ENCODE measurements around the gene PCDH18.
"Not testable (repeated sequence)": the region's sequence is repeated elsewhere in the genome, so short reads cannot be mapped to it uniquely, and the experiment has no call there.

Gene PCDH18

DNA sequence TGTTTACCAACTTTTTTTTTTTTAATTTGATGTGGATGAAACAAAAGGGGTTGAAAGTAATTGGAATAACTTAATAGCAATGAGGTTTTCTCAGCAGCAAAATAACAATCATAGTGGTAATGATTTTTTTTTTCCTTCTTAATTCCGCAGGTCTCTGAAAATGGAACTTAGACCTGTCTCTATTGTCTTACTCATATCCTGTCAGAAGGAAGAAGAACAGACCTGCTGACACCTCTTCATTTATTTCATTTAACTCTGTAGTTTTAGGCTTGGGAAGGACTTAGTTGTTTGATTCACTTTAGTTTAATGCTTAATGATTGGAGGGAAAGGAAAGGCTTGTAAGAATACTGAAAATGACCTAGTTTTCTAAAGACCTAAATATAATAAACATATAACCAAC, 9.0 kb downstream of the PCDH18 start:
- H3K27ac ChIP-seq (ENCODE audit: low read length) = no peak overlapping the region
- ATAC-seq (ENCODE audit: insufficient read depth, low read depth) (no peak), DNase-seq (no peak)
- H3K36me3 ChIP-seq (ENCODE audit: insufficient read depth, low read length) = no peaks in the 10 kb centered on the region
- no peaks in the 10 kb centered on the region for H3K9me3 ChIP-seq (ENCODE audit: insufficient read depth, low read length, severe bottlenecking)
- H2AFZ ChIP-seq (ENCODE audit: low read depth, low read length) = no peak overlapping the region
- TF ChIP-seq EZH2 (IDR thresholded peaks at IDR 0.05; ENCODE audit: borderline replicate concordance, low read depth, low read length, severe bottlenecking) = no peak
- TF ChIP-seq, protein P1, sequence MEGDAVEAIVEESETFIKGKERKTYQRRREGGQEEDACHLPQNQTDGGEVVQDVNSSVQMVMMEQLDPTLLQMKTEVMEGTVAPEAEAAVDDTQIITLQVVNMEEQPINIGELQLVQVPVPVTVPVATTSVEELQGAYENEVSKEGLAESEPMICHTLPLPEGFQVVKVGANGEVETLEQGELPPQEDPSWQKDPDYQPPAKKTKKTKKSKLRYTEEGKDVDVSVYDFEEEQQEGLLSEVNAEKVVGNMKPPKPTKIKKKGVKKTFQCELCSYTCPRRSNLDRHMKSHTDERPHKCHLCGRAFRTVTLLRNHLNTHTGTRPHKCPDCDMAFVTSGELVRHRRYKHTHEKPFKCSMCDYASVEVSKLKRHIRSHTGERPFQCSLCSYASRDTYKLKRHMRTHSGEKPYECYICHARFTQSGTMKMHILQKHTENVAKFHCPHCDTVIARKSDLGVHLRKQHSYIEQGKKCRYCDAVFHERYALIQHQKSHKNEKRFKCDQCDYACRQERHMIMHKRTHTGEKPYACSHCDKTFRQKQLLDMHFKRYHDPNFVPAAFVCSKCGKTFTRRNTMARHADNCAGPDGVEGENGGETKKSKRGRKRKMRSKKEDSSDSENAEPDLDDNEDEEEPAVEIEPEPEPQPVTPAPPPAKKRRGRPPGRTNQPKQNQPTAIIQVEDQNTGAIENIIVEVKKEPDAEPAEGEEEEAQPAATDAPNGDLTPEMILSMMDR (IDR thresholded peaks at IDR 0.05; ENCODE audit: borderline replicate concordance, extremely low read depth, low read length, poor library complexity, severe bottlenecking) = no peak
- H3K9ac ChIP-seq (ENCODE audit: low read depth, low read length) = no peak overlapping the region
- H3K4me2 ChIP-seq (ENCODE audit: insufficient read depth, low read length) = no peak overlapping the region
- no peaks in the 10 kb centered on the region for H4K20me1 ChIP-seq (ENCODE audit: insufficient read depth, low read length)
- no peaks in the 10 kb centered on the region for H3K4me1 ChIP-seq (ENCODE audit: insufficient read depth, low read length)
- no peak overlapping the region for H3K4me3 ChIP-seq (ENCODE audit: low read depth in 1 of 2, low read length in 2 of 2)
- H3K79me2 ChIP-seq (ENCODE audit: insufficient read depth, low read length) = no peaks in the 10 kb centered on the region
- H3K27me3 ChIP-seq (ENCODE audit: insufficient read depth, low read length, poor library complexity) = no peaks in the 10 kb centered on the region

DNA sequence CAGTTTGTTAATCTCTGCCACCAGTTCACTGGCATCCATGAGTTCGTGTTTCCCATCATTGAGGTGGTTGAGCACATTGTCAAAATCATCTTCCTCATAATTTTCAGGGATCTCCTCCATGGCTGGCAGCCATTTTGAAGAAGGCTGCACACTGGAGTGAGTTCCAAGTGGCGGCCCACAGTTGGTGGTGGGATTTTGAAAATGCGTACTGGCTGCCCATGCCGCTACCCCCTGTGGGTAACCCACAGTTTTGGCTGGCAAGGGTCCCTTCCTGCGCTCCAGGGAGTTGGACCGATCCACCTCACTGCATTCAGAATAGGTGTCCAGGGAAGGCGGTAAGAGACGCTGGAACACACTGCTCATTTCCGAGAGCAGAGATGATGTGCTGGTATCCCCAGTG, 11.2 kb downstream of the PCDH18 start:
- no peak for ATAC-seq (ENCODE audit: insufficient read depth, low read depth)
- Histone ChIP-seq H3K79me2 (ENCODE audit: insufficient read depth, low read length) (no peaks in the 10 kb centered on the region), H3K4me1 (ENCODE audit: insufficient read depth, low read length) (no peaks in the 10 kb centered on the region), H3K4me3 (ENCODE audit: low read depth in 1 of 2, low read length in 2 of 2) (no peak overlapping the region), H3K4me2 (ENCODE audit: insufficient read depth, low read length) (no peak overlapping the region), H4K20me1 (ENCODE audit: insufficient read depth, low read length) (no peaks in the 10 kb centered on the region), H3K9ac (ENCODE audit: low read depth, low read length) (no peak overlapping the region), H3K27ac (ENCODE audit: low read length) (no peak overlapping the region), H3K9me3 (ENCODE audit: insufficient read depth, low read length, severe bottlenecking) (no peaks in the 10 kb centered on the region), H3K36me3 (ENCODE audit: insufficient read depth, low read length) (no peaks in the 10 kb centered on the region), H3K27me3 (ENCODE audit: insufficient read depth, low read length, poor library complexity) (no peaks in the 10 kb centered on the region), H2AFZ (ENCODE audit: low read depth, low read length) (no peak overlapping the region)
- TF ChIP-seq, protein P1 (IDR thresholded peaks at IDR 0.05; ENCODE audit: borderline replicate concordance, extremely low read depth, low read length, poor library complexity, severe bottlenecking) = no peak
- no peak for TF ChIP-seq EZH2 (IDR thresholded peaks at IDR 0.05; ENCODE audit: borderline replicate concordance, low read depth, low read length, severe bottlenecking)
- no peak for DNase-seq

DNA sequence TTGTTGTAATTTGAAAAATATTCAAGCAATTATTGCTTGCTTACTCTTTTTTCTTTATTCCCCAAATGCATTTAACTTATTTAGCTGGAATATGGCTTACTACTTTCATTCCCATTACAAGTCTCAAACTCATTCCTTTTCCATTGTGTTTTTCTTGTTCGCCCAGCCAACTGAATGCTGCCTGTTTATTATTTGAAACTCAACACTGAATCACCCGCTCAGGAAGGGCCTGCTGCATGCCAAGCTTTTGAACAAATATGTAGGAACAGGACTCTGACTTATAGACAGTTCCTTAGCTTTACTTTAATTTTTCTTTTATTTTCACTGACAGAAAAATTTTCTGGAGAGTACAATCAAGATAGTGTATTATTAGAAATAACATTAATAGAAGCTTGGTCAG, 12.9 kb downstream of the PCDH18 start:
- Histone ChIP-seq H3K27me3 (ENCODE audit: insufficient read depth, low read length, poor library complexity) (no peaks in the 10 kb centered on the region), H2AFZ (ENCODE audit: low read depth, low read length) (no peak overlapping the region), H3K79me2 (ENCODE audit: insufficient read depth, low read length) (no peaks in the 10 kb centered on the region), H3K27ac (ENCODE audit: low read length) (no peak overlapping the region), H3K4me2 (ENCODE audit: insufficient read depth, low read length) (no peak overlapping the region), H3K4me1 (ENCODE audit: insufficient read depth, low read length) (no peaks in the 10 kb centered on the region), H4K20me1 (ENCODE audit: insufficient read depth, low read length) (no peaks in the 10 kb centered on the region), H3K9ac (ENCODE audit: low read depth, low read length) (no peak overlapping the region), H3K4me3 (ENCODE audit: low read depth in 1 of 2, low read length in 2 of 2) (no peak overlapping the region), H3K9me3 (ENCODE audit: insufficient read depth, low read length, severe bottlenecking) (no peaks in the 10 kb centered on the region), H3K36me3 (ENCODE audit: insufficient read depth, low read length) (no peaks in the 10 kb centered on the region)
- DNase-seq = no peak
- ATAC-seq (ENCODE audit: insufficient read depth, low read depth) = no peak
- TF ChIP-seq, protein P1 (IDR thresholded peaks at IDR 0.05; ENCODE audit: borderline replicate concordance, extremely low read depth, low read length, poor library complexity, severe bottlenecking) = no peak
- TF ChIP-seq EZH2 (IDR thresholded peaks at IDR 0.05; ENCODE audit: borderline replicate concordance, low read depth, low read length, severe bottlenecking) = no peak

DNA sequence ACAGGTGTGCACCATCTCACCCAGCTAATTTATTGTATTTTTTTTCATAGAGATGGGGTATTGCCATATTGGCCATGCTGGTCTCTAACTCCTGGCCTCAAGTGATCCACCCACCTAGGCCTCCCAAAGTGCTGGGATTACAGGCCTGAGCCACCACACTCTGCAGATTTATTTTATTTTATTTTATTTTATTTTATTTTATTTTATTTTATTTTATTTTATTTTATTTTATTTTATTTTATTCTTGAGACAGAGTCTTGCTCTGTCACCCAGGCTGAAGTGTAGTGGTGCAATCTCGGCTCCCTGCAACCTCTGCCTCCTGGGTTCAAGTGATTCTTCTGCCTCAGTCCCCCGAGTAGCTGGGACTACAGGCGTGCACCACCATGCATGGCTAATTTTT, 15.0 kb downstream of the PCDH18 start:
- DNase-seq; H3K4me2 ChIP-seq (ENCODE audit: insufficient read depth, low read length); H3K4me1 ChIP-seq (ENCODE audit: insufficient read depth, low read length); H2AFZ ChIP-seq (ENCODE audit: low read depth, low read length); H3K36me3 ChIP-seq (ENCODE audit: insufficient read depth, low read length); H3K79me2 ChIP-seq (ENCODE audit: insufficient read depth, low read length); H3K4me3 ChIP-seq (ENCODE audit: low read depth in 1 of 2, low read length in 2 of 2); H4K20me1 ChIP-seq (ENCODE audit: insufficient read depth, low read length); H3K27me3 ChIP-seq (ENCODE audit: insufficient read depth, low read length, poor library complexity); H3K27ac ChIP-seq (ENCODE audit: low read length); H3K9me3 ChIP-seq (ENCODE audit: insufficient read depth, low read length, severe bottlenecking); ATAC-seq (ENCODE audit: insufficient read depth, low read depth); H3K9ac ChIP-seq (ENCODE audit: low read depth, low read length): not testable (repeated sequence)

Data from DND-41 (cell line).